Choroid plexus epithelial cell (primary cell): Measurements from ENCODE around the gene NAA40.
A peak's percentile ranks its signal among the peaks of the same experiment; 100 is the strongest.

Experiments used
- DNase-seq: peaks from one replicate; pipeline ENCODE4 v3.0.0-alpha.2; 2010; ENCODE audit warnings: low read depth
- H3K4me3 ChIP-seq: 2 replicates; pipeline ENCODE4 v1.5.1; 2011; ENCODE audit warnings: low read depth, mild to moderate bottlenecking, control low read depth, low read length, moderate library complexity
- CTCF ChIP-seq: conservative IDR thresholded peaks from 2 replicates; pipeline ENCODE4 v1.5.1; 2011; ENCODE audit warnings: low read depth, mild to moderate bottlenecking, control low read depth, inconsistent platforms, low read length, moderate library complexity

The NAA40 gene

GRCh38 chr11:63923319-63923718 is 15.5 kb upstream of the NAA40 start:
- no peak overlapping the region for H3K4me3 ChIP-seq
- TF ChIP-seq CTCF: no peak
- DNase-seq: no peak

DNA sequence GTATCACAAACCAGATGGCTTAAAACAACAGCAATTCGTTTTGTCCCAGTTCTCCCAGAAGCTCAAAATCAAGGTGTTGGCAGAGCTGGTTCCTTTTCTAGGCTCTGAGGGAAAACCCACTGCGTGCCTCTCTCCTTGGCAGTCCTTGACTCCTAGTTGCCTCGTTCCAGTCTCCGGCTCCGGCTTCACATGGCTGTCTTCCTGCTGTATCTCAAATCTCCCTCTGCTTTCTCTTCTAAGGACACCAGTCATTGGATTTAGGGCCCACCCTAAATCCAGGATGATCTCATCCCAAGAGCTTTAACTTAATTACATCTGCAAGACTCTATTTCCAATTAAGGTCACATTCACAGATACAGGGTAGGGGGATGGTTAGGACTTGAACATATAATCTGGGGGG is 9.2 kb upstream of the NAA40 start:
- H3K4me3 ChIP-seq: no peak overlapping the region
- no peak for DNase-seq
- TF ChIP-seq CTCF: no peak

DNA sequence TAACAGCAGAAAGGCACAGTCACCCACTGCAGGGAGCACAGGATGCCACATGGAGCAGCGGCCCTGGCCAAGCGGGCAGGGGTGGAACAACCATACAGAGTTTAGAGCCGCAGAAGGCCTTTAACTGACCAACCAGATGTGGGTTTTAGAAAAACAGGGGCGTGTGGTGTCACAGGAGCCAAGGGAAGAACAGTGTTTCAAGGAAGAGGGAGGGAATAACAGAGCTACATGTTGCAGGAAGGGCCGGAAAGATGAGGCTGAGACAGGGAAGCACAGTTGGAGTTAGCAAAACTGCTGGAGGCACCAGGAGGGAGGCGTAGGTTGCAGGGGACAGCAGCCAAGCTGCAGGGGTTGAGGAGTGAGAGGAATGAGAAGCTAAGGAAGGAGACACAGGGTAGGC is 7.8 kb upstream of the NAA40 start:
- DNase-seq: peak; percentile 35
- H3K4me3 ChIP-seq: no peak overlapping the region
- no peak for TF ChIP-seq CTCF

DNA sequence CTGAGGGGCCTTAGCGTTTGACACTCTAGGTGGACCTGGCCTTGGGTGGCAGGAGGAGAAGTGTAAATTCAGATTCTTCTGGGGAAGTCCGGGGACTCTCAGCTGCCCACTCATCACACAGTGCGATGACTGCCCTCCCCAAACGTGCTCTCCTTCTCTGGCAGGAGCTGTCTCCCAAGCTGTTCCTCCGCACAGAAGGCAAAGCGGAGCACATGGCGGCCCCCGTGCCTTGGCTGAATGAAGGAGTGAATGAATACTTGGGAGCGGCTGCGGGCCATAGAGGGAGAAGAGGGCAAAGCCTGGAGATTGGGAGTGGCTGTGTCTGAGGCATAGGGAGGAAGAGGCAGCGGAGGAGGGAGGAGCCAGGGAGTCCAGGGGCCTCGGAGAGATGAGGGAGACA is 6.9 kb upstream of the NAA40 start:
- no peak overlapping the region for H3K4me3 ChIP-seq
- no peak for DNase-seq
- TF ChIP-seq CTCF: no peak

DNA sequence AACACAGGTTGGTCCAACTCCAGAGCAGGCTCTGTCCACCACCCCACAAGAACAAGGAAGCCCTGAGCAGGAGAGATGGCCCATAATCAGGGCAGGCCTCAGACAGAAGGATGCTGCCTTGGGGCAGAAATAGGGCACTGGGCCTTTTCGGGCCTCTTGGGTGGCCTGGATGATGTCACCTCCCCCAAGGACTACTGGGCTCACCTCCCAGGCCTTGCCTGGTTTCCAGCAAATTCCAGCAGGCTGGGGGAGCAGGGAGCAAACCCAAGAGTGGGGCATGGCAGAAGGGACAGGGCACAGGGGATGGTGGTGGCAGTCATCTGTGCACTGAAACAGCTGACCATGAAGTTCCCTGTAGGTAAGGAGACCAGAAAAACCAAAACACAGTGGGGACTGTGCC is 5.3 kb upstream of the NAA40 start:
- H3K4me3 ChIP-seq: no peak overlapping the region
- DNase-seq: no peak
- TF ChIP-seq CTCF: no peak

DNA sequence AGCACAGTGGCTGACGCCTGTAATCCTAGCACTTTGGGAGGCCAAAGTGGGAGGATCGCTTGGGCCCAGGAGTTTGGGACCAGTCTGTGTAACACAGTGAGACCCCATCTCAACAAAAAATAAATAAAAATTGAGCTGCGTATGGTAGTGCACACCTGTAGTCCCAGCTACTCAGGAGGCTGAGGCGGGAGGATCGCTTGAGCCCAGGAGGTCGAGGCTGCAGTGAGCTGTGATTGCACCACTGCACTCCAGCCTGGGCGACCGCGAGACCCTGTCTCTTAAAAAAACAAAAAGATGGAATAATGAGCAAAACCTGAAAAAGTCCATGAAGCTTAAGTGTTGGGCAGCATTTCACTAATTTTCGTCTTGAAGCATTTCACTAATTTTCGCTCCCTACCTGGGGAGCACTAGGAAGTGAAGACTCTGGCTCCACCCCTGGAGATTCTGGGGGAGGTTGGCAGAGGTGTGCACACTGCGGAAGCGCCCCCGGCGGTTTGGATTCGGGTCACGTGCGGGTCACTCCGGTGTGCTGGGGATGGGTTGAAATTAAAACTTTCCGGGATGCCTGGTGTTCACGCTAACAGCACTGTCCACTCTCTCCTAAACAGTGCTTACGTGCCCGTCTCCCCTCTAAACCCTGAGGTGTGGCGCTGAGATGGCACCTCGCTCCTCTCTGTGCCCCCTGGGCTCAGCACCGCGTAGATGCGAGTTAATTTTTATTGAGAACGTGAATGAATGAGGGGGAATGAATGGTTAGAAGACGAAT is 906 bp upstream of the NAA40 start:
- DNase-seq: no peak
- peak overlapping the region; percentile 73 for H3K4me3 ChIP-seq
- peak; percentile 2 for TF ChIP-seq CTCF

GRCh38 chr11:63939397-63939891 is 642 bp downstream of the NAA40 start:
- TF ChIP-seq CTCF: peak; percentile 35
- DNase-seq: peak; percentile 53
- H3K4me3 ChIP-seq: peak overlapping the region; percentile 73
